GM12878 (cell line): ENCODE results near the gene RPL10. TPM values are rescaled to one million over a fixed set of nuclear protein-coding genes. Genes with fewer than 3 reads are reported as not detected.

Source experiments
- ATAC-seq: fragments of 200-7000 bp; cut with Tn5 transposase; 3 replicates; pipeline ENCODE4 v1.9.1; 2020; ENCODE audit warnings: mild to moderate bottlenecking, moderate library complexity
- BruUV-seq: library from RNA; stranded (reverse); fragments of 400-500 nt; replicated peaks from 2 replicates; lab custom pipeline; 2021; lab: Mats Ljungman, UMichigan
- CTCF ChIA-PET: fragments of 300-600 bp; sonication (Branson Sonifier 250); formaldehyde crosslinking; extraction: SDS; loops from one replicate; lab custom pipeline; 2021; ENCODE audit warnings: inconsistent platforms; lab: Yijun Ruan, JAX
- POLR2A ChIA-PET: fragments of 350-600 bp; formaldehyde crosslinking; extraction: SDS; loops from one replicate; lab custom pipeline; 2021; ENCODE audit warnings: inconsistent platforms; lab: Charles Lee
- RAD21 ChIA-PET: fragments of 300-600 bp; sonication (Branson Sonifier 250); formaldehyde crosslinking; loops from one replicate; lab custom pipeline; 2023; ENCODE audit warnings: antibody characterized with exemption; ENCODE audit not compliant: unreplicated experiment; lab: Charles Lee
- SMC1A ChIA-PET: fragments of 300-600 bp; sonication (Branson Sonifier 250); formaldehyde crosslinking; loops from one replicate; lab custom pipeline; 2023; ENCODE audit not compliant: unreplicated experiment, uncharacterized antibody; lab: Charles Lee
- DNase-seq: peaks from one replicate; pipeline ENCODE4 v3.0.0-alpha.2; 2011; ENCODE audit warnings: low read depth, low spot score
- FAIRE-seq: peaks from 3 replicates; lab custom pipeline; 2011; peaks lifted over from hg19 to GRCh38; lab: Jason Lieb, UNC
- H2AFZ ChIP-seq: 2 replicates; pipeline ENCODE4 v1.6.0; 2011; ENCODE audit warnings: low read depth, low read length, control low read depth; ENCODE audit not compliant: control insufficient read depth
- H3K27ac ChIP-seq: 2 replicates; pipeline ENCODE4 v1.5.1; 2011; ENCODE audit warnings: control low read depth; ENCODE audit not compliant: control insufficient read depth, insufficient read depth
- H3K27me3 ChIP-seq, 2 experiments: replicated peaks in 1 of 2; 2 replicates each; pipeline versions ENCODE4 v1.6.0 to v1.6.1; 2011; ENCODE audit warnings: low read length in 1 of 2; ENCODE audit not compliant: control insufficient read depth in 2 of 2, insufficient read depth in 2 of 2
- H3K36me3 ChIP-seq, 2 experiments: 2 replicates each; pipeline ENCODE4 v1.5.1; 2011; ENCODE audit warnings: low read length in 1 of 2; ENCODE audit not compliant: control insufficient read depth in 2 of 2, insufficient read depth in 2 of 2
- H3K4me1 ChIP-seq: 2 replicates; pipeline ENCODE4 v1.6.1; 2011; ENCODE audit warnings: mild to moderate bottlenecking, low read length, moderate library complexity, mixed read lengths; ENCODE audit not compliant: control insufficient read depth, insufficient read depth
- H3K4me2 ChIP-seq: 2 replicates; pipeline ENCODE4 v1.6.0; 2011; ENCODE audit warnings: control low read depth; ENCODE audit not compliant: control insufficient read depth, insufficient read depth
- H3K4me3 ChIP-seq: fragments of 200-600 bp; sonication (generic); 2 replicates; pipeline ENCODE4 v1.5.1; 2016
- H3K79me2 ChIP-seq: 2 replicates; pipeline ENCODE4 v1.6.0; 2011; ENCODE audit warnings: low read length; ENCODE audit not compliant: control insufficient read depth, insufficient read depth
- H3K9ac ChIP-seq: 2 replicates; pipeline ENCODE4 v1.8.0; 2011; ENCODE audit warnings: low read length, control low read depth, mixed read lengths; ENCODE audit not compliant: control insufficient read depth, insufficient read depth
- H3K9me3 ChIP-seq: replicated peaks from 3 replicates; pipeline ENCODE4 v1.5.1; 2011; ENCODE audit warnings: mild to moderate bottlenecking, low read length; ENCODE audit not compliant: control insufficient read depth, insufficient read depth
- H4K20me1 ChIP-seq: 2 replicates; pipeline ENCODE4 v1.6.0; 2011; ENCODE audit not compliant: control insufficient read depth, insufficient read depth
- EED ChIP-seq: sonication (generic); IDR thresholded peaks from 2 replicates; pipeline ENCODE4 v1.6.1; 2016; ENCODE audit warnings: antibody characterized with exemption, low read depth
- EZH2 ChIP-seq: IDR thresholded peaks from 2 replicates; pipeline ENCODE4 v1.6.1; 2012; ENCODE audit warnings: low read depth, mild to moderate bottlenecking, control low read depth, inconsistent platforms, low read length, borderline replicate concordance; ENCODE audit not compliant: control insufficient read depth
- WGBS: methylation state at CpG from one replicate; pipeline ENCODE4 v1.1.6; 2016; ENCODE audit warnings: low lambda C conversion rate; ENCODE audit not compliant: insufficient replicate concordance, insufficient coverage; ENCODE audit errors: missing lambda C conversion rate; 5-methylcytosine and 5-hydroxymethylcytosine counted together
- in situ Hi-C: fragments of 300-500 bp; cut with MboI; formaldehyde crosslinking; loops from 9 replicates; pipeline ENCODE4 v1.14.3; 2018; ENCODE audit warnings: mixed read lengths
- intact Hi-C: fragments of 100-400 bp; cut with micrococcal nuclease; formaldehyde crosslinking; loops from one replicate; pipeline ENCODE4 v1.14.2; 2022; ENCODE audit not compliant: unreplicated experiment
- polyA plus RNA-seq, 11 experiments: library from polyadenylated mRNA; depleted of rRNA in 4 of 11; unstranded in 6 of 11; stranded (reverse) in 5 of 11; fragments of >200 nt; fragmentation: Nextera tagmentation in 4 of 11; fragmentation: Illumina TruSeq in 1 of 11; extraction: Ambion mirVana in 4 of 11; extraction: Trizol in 1 of 11; gene quantifications; 1 replicate in 1 of 11; 2 replicates in 10 of 11; pipeline versions ENCODE4 v1.2.1 to v1.2.3, GENCODE V29; 2011 to 2016; ENCODE audit warnings: inconsistent platforms in 2 of 11, missing spikeins in 2 of 11, low read depth in 1 of 11
- total RNA-seq, 4 experiments: library from RNA; depleted of rRNA in 3 of 4; stranded (reverse); fragments of >200 nt in 3 of 4; fragmentation: Illumina TruSeq in 1 of 4; extraction: Trizol in 1 of 4; gene quantifications; 2 replicates each; pipeline versions ENCODE4 v1.2.1 to v1.2.3, GENCODE V29; 2013 to 2021
- TF ChIP-seq, protein P1 (sequence below): fragments of 450-650 bp; IDR thresholded peaks from 2 replicates; pipeline ENCODE4 v1.6.1; 2016; ENCODE audit warnings: mild to moderate bottlenecking

The RPL10 gene
- total and polyA plus RNA-seq, 10 of the 15 experiments (the other 5 are each of a cell fraction or from before 2014, with no cell fraction given) = 1,938 to 7,222 (median 4,494) TPM

DNA sequence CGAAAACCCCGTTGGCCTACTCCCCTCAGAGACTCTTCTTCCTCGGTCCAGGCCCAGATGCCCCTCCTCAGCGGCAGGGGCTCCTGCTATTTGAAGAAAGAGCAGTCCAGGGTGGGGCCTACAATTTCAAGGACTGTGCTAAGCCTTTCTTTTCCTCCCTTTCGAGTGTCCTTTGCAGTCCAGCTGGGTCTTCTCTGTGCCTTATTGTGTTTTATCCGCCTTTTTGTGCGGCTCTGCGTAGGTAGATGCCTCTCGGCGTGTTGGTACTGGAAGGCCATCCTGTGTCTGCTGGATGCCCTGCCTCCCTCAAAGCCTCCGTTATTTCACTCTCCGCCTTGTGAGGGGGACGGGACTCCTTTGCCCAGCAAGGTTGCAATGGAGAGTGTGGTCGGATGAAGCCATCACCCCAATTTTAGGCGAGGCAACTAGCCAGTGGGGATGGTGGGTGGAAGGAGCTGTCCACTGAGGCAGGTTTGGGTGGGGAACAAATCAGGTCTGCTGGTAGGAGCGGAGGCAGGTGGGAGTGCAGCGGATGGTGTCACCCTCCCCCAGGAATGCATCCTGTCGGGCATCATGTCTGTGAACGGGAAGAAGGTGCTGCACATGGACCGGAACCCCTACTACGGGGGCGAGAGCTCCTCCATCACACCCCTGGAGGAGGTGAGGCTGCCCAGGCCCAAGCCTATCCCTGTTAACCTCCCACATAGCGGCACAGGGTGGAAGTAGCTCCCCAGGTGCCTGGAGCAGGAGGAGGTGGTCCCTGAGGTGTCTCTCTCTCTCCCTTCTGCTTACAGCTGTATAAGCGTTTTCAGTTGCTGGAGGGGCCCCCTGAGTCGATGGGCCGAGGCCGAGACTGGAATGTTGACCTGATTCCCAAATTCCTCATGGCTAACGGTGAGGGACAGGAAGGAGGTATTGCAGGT, 40.1 kb downstream of the RPL10 start:
- SMC1A ChIA-PET = no interaction called here
- Histone ChIP-seq H3K36me3 (peaks cover 0 to 5% of the 10 kb centered on the region in 2 experiments; a peak in 1 of 4 replicates), H2AFZ (no peak overlapping the region), H3K4me2 (peak overlapping the region; percentile 84), H3K4me1 (no peaks in the 10 kb centered on the region), H3K9me3 (no peaks in the 10 kb centered on the region; the same call in 2 of the 3 replicates), H4K20me1 (no peaks in the 10 kb centered on the region), H3K4me3 (peak overlapping the region; percentile 74), H3K79me2 (peaks cover 21% of the 10 kb centered on the region), H3K27ac (no peak overlapping the region), H3K9ac (peak overlapping the region; percentile 56; the same call in 1 of the 2 replicates)
- POLR2A ChIA-PET = interaction anchor here (0.7 to 1.7 kb wide), 4 partner anchors 11 to 52 kb away, joined by 3 read pairs; partner anchors contain the start of genes RPL10 and SLC10A3
- CTCF ChIA-PET = no interaction called here
- ATAC-seq = no peak
- in situ Hi-C loops = no loop called here
- FAIRE-seq = no peak
- RAD21 ChIA-PET = no interaction called here
- WGBS = 61% methylated on average over 28 of the region's 28 CpGs
- no peak for DNase-seq
- TF ChIP-seq EZH2 = no peak
- TF ChIP-seq, protein P1, sequence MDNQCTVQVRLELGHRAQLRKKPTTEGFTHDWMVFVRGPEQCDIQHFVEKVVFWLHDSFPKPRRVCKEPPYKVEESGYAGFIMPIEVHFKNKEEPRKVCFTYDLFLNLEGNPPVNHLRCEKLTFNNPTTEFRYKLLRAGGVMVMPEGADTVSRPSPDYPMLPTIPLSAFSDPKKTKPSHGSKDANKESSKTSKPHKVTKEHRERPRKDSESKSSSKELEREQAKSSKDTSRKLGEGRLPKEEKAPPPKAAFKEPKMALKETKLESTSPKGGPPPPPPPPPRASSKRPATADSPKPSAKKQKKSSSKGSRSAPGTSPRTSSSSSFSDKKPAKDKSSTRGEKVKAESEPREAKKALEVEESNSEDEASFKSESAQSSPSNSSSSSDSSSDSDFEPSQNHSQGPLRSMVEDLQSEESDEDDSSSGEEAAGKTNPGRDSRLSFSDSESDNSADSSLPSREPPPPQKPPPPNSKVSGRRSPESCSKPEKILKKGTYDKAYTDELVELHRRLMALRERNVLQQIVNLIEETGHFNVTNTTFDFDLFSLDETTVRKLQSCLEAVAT = peak; percentile 54; the same call in 1 of the 2 replicates
- no peak for TF ChIP-seq EED
- TF ChIP-seq, all 136 proteins: peak for 1
- H3K27me3 ChIP-seq = no peaks in the 10 kb centered on the region
- BruUV-seq = no TSS peak
- intact Hi-C loops = loop anchor here (5.0 kb wide), 2 partner anchors 39 to 41 kb away; partner anchors contain the start of genes LAGE3 and RPL10
